ENCODE measurements around the gene SLC15A4. TPM values are rescaled to one million over a fixed set of nuclear protein-coding genes. Genes with fewer than 3 reads are reported as not detected.

The SLC15A4 gene
- total RNA-seq, 1 donor, result 52.5 TPM

GRCh38 chr12:128795530-128796361, 28.0 kb downstream of the SLC15A4 start:
- no peak overlapping the region for H3K27ac ChIP-seq (ENCODE audit: low read depth, low read length)
- TF ChIP-seq, protein P1, sequence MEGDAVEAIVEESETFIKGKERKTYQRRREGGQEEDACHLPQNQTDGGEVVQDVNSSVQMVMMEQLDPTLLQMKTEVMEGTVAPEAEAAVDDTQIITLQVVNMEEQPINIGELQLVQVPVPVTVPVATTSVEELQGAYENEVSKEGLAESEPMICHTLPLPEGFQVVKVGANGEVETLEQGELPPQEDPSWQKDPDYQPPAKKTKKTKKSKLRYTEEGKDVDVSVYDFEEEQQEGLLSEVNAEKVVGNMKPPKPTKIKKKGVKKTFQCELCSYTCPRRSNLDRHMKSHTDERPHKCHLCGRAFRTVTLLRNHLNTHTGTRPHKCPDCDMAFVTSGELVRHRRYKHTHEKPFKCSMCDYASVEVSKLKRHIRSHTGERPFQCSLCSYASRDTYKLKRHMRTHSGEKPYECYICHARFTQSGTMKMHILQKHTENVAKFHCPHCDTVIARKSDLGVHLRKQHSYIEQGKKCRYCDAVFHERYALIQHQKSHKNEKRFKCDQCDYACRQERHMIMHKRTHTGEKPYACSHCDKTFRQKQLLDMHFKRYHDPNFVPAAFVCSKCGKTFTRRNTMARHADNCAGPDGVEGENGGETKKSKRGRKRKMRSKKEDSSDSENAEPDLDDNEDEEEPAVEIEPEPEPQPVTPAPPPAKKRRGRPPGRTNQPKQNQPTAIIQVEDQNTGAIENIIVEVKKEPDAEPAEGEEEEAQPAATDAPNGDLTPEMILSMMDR (IDR thresholded peaks at IDR 0.05; ENCODE audit: extremely low read depth, low read depth, low read length), result no peak
- H3K27me3 ChIP-seq (ENCODE audit: insufficient read depth, low read length), result no peaks in the 10 kb centered on the region
- peaks cover 15% of the 10 kb centered on the region for H3K4me1 ChIP-seq (ENCODE audit: insufficient read depth, low read length)
- H4K20me1 ChIP-seq (ENCODE audit: insufficient read depth, low read length), result peaks cover 10% of the 10 kb centered on the region
- no peak overlapping the region for H2AFZ ChIP-seq (ENCODE audit: low read length)
- DNase-seq (ENCODE audit: insufficient read length, low spot score, missing footprints), result no peak
- peaks cover 66% of the 10 kb centered on the region for H3K36me3 ChIP-seq (ENCODE audit: insufficient read depth, low read length)
- H3K4me2 ChIP-seq (ENCODE audit: insufficient read depth, low read length), result no peak overlapping the region
- H3K4me3 ChIP-seq (ENCODE audit: insufficient read depth, low read length), result no peak overlapping the region
- H3K79me2 ChIP-seq (ENCODE audit: insufficient read depth, low read length), result peaks cover 15% of the 10 kb centered on the region
- H3K9me3 ChIP-seq (ENCODE audit: low read depth, low read length), result no peaks in the 10 kb centered on the region

DNA sequence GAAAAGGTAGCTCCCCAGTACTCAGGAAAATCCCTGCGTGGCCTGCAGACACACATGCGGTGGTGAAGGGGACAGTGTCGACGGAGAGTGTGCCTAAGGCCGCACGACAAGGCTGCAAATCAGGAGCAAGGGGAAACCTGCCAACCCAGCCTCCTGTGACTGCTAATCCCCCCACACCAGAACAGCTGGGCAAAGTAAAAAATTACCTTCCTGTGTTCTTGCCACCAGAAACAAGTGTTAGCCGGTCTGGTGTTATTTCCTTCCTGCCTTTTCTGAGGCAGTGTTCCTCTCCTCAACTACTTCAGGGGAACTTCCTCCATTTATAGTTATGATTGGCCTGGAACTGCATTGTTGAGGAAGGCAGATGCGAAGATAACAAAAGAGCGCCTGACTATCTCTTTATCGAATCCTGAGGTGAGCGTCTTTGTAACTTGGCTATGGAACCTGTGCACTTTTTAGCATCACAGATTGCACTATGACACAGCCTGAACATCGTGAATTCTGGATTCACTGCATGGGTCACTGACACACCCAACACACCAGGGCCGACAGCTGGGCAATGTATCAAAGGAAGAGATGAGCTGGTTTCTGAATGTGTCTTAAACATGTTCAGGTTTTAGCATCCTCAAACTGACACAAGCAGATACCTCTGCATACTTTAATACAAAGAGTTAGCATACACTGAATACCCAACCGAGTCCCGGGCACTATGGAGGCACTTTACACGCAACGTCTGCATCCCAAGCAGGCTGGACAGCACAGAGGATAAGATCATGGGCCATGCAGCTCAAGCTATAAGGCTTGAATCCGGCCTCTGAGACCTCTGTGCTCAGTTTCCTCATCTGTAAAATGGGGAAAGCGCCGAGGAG, 28.9 kb downstream of the SLC15A4 start:
- DNase-seq (ENCODE audit: insufficient read length, low spot score, missing footprints), result no peak
- TF ChIP-seq, protein P1 (IDR thresholded peaks at IDR 0.05; ENCODE audit: extremely low read depth, low read depth, low read length), result no peak
- H3K4me3 ChIP-seq (ENCODE audit: insufficient read depth, low read length), result no peak overlapping the region
- H3K9me3 ChIP-seq (ENCODE audit: low read depth, low read length), result no peaks in the 10 kb centered on the region
- H3K27me3 ChIP-seq (ENCODE audit: insufficient read depth, low read length), result no peaks in the 10 kb centered on the region
- H4K20me1 ChIP-seq (ENCODE audit: insufficient read depth, low read length), result peaks cover 4% of the 10 kb centered on the region
- H3K4me1 ChIP-seq (ENCODE audit: insufficient read depth, low read length), result peaks cover 15% of the 10 kb centered on the region
- no peak overlapping the region for H3K4me2 ChIP-seq (ENCODE audit: insufficient read depth, low read length)
- H2AFZ ChIP-seq (ENCODE audit: low read length), result no peak overlapping the region
- peaks cover 61% of the 10 kb centered on the region for H3K36me3 ChIP-seq (ENCODE audit: insufficient read depth, low read length)
- H3K79me2 ChIP-seq (ENCODE audit: insufficient read depth, low read length), result peaks cover 7% of the 10 kb centered on the region
- H3K27ac ChIP-seq (ENCODE audit: low read depth, low read length), result no peak overlapping the region

GRCh38 chr12:128793701-128794100, 30.1 kb downstream of the SLC15A4 start:
- Histone ChIP-seq H3K4me1 (ENCODE audit: insufficient read depth, low read length) (peaks cover 15% of the 10 kb centered on the region), H3K36me3 (ENCODE audit: insufficient read depth, low read length) (peaks cover 56% of the 10 kb centered on the region), H3K79me2 (ENCODE audit: insufficient read depth, low read length) (peaks cover 7% of the 10 kb centered on the region), H4K20me1 (ENCODE audit: insufficient read depth, low read length) (peaks cover 4% of the 10 kb centered on the region), H3K4me3 (ENCODE audit: insufficient read depth, low read length) (no peak overlapping the region), H2AFZ (ENCODE audit: low read length) (no peak overlapping the region), H3K27ac (ENCODE audit: low read depth, low read length) (no peak overlapping the region), H3K27me3 (ENCODE audit: insufficient read depth, low read length) (no peaks in the 10 kb centered on the region), H3K9me3 (ENCODE audit: low read depth, low read length) (no peaks in the 10 kb centered on the region), H3K4me2 (ENCODE audit: insufficient read depth, low read length) (no peak overlapping the region)
- no peak for DNase-seq (ENCODE audit: insufficient read length, low spot score, missing footprints)
- TF ChIP-seq, protein P1 (IDR thresholded peaks at IDR 0.05; ENCODE audit: extremely low read depth, low read depth, low read length), result no peak

DNA sequence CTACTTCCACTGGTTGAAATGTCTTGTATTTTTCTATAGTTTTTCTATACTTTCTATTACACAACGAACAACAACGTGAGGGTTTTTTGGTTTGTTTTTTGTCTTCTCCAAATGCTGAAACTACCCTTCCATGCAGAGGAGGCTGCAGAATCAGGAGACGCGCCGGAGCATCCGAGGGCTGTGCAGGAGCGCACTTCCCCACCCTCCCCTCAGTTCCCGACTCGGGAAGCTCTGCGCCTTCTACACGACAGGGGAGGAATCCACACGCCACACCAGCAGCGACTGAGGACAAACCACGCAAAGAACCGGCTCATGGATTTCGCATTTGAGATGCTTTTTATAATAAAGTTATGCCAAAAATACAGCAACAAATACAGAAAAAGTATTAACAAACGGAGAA, 30.9 kb downstream of the SLC15A4 start:
- Histone ChIP-seq H3K36me3 (ENCODE audit: insufficient read depth, low read length) (peaks cover 49% of the 10 kb centered on the region), H3K27me3 (ENCODE audit: insufficient read depth, low read length) (no peaks in the 10 kb centered on the region)
- DNase-seq (ENCODE audit: insufficient read length, low spot score, missing footprints), result no peak

More for the DNA sequence above, 30.9 kb downstream of the SLC15A4 start:
- H3K4me1 ChIP-seq (ENCODE audit: insufficient read depth, low read length), result peaks cover 13% of the 10 kb centered on the region
- TF ChIP-seq, protein P1 (IDR thresholded peaks at IDR 0.05; ENCODE audit: extremely low read depth, low read depth, low read length), result no peak
- H2AFZ ChIP-seq (ENCODE audit: low read length), result no peak overlapping the region
- no peak overlapping the region for H3K4me3 ChIP-seq (ENCODE audit: insufficient read depth, low read length)
- H3K79me2 ChIP-seq (ENCODE audit: insufficient read depth, low read length), result peaks cover 7% of the 10 kb centered on the region
- H3K4me2 ChIP-seq (ENCODE audit: insufficient read depth, low read length), result no peak overlapping the region
- no peaks in the 10 kb centered on the region for H3K9me3 ChIP-seq (ENCODE audit: low read depth, low read length)
- no peak overlapping the region for H3K27ac ChIP-seq (ENCODE audit: low read depth, low read length)
- H4K20me1 ChIP-seq (ENCODE audit: insufficient read depth, low read length), result peaks cover 4% of the 10 kb centered on the region

Measured in osteoblast (primary cell).